ENCODE data around the gene COL4A6. TPM values are rescaled to one million over a fixed set of nuclear protein-coding genes. Genes with fewer than 3 reads are reported as not detected.
A peak's percentile ranks its signal among the peaks of the same experiment; 100 is the strongest.
"Not testable (repeated sequence)": the region's sequence is repeated elsewhere in the genome, so short reads cannot be mapped to it uniquely, and the experiment has no call there.

The COL4A6 gene
- 1.0 TPM for total RNA-seq

DNA sequence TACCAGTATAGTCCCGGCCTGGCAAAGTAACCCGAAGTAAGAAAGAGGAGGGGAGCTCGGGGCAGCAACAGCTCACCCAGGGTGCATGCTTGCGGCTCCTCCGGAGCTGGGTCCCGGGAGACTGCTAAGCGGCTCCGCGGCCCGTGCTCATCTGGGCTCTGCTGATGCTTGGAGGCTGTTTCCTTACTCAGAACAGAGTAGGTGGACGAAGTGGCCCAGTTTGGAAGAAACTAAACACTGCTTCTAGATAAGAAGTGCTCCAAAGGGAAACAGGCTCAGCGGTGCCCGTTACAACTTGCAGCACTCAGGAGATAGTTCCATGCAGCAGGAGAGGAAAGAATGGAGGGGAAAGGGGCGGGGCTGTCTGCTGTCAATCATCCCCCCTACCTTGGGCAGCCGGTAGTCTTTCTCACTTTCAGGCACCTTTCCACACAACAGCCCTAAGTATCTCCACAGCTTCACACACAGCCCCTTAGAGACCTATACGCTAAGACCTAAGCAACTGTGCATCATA, at the start of gene COL4A6:
Gene COL4A6 (minus strand): TSS at position 313 of the 514 bp plus-strand sequence. CDS start 226 bp downstream, at position 87.
- Histone ChIP-seq H3K27ac (ENCODE audit: low read depth, low read length) (no peak within 1 kb of the TSS), H3K9me3 (ENCODE audit: control insufficient read depth in 3 of 3, low read length in 3 of 3) (no peaks in the 10 kb centered on the region), H3K9ac (ENCODE audit: low read depth in 1 of 3, low read length in 3 of 3) (peak within 1 kb of the TSS in 1 of 3 donors; percentile 64), H3K4me1 (ENCODE audit: control insufficient read depth in 3 of 3, insufficient read depth in 3 of 3, low read length in 3 of 3) (peaks cover 2 to 4% (median 4%) of the 10 kb centered on the region in 3 donors), H3K4me3 (ENCODE audit: low read length in 3 of 3) (peak within 1 kb of the TSS; percentile 64 to 74 (median 73)), H3K27me3 (ENCODE audit: control insufficient read depth in 3 of 3, insufficient read depth in 3 of 3, low read length in 3 of 3) (peaks cover 0 to 8% (median 0%) of the 10 kb centered on the region in 3 donors), H3K36me3 (ENCODE audit: control insufficient read depth in 3 of 3, insufficient read depth in 3 of 3, low read length in 3 of 3) (no peaks in the 10 kb centered on the region)

- Histone ChIP-seq H3K36me3 (ENCODE audit: control insufficient read depth in 3 of 3, insufficient read depth in 3 of 3, low read length in 3 of 3) (no peaks in the 10 kb centered on the region), H3K4me3 (ENCODE audit: low read length in 3 of 3) (no peak overlapping the region), H3K4me1 (ENCODE audit: control insufficient read depth in 3 of 3, insufficient read depth in 3 of 3, low read length in 3 of 3) (no peaks in the 10 kb centered on the region), H3K9ac (ENCODE audit: low read depth in 1 of 3, low read length in 3 of 3) (no peak overlapping the region), H3K27ac (ENCODE audit: low read depth, low read length) (no peak overlapping the region), H3K27me3 (ENCODE audit: control insufficient read depth in 3 of 3, insufficient read depth in 3 of 3, low read length in 3 of 3) (no peaks in the 10 kb centered on the region), H3K9me3 (ENCODE audit: control insufficient read depth in 3 of 3, low read length in 3 of 3) (no peaks in the 10 kb centered on the region)
Observed at GRCh38 chrX:108485960-108486359, 47.7 kb upstream of the COL4A6 start.

- Histone ChIP-seq H3K4me1 (ENCODE audit: control insufficient read depth in 3 of 3, insufficient read depth in 3 of 3, low read length in 3 of 3) (no peaks in the 10 kb centered on the region), H3K36me3 (ENCODE audit: control insufficient read depth in 3 of 3, insufficient read depth in 3 of 3, low read length in 3 of 3) (no peaks in the 10 kb centered on the region), H3K9me3 (ENCODE audit: control insufficient read depth in 3 of 3, low read length in 3 of 3) (no peaks in the 10 kb centered on the region), H3K27ac (ENCODE audit: low read depth, low read length) (no peak overlapping the region), H3K27me3 (ENCODE audit: control insufficient read depth in 3 of 3, insufficient read depth in 3 of 3, low read length in 3 of 3) (no peaks in the 10 kb centered on the region), H3K4me3 (ENCODE audit: low read length in 3 of 3) (no peak overlapping the region), H3K9ac (ENCODE audit: low read depth in 1 of 3, low read length in 3 of 3) (no peak overlapping the region)
Observed at GRCh38 chrX:108484251-108484650, 46.0 kb upstream of the COL4A6 start.

GRCh38 chrX:108481528-108481927, 43.3 kb upstream of the COL4A6 start:
- H3K9me3 ChIP-seq (ENCODE audit: control insufficient read depth in 3 of 3, low read length in 3 of 3); H3K9ac ChIP-seq (ENCODE audit: low read depth in 1 of 3, low read length in 3 of 3); H3K36me3 ChIP-seq (ENCODE audit: control insufficient read depth in 3 of 3, insufficient read depth in 3 of 3, low read length in 3 of 3); H3K4me1 ChIP-seq (ENCODE audit: control insufficient read depth in 3 of 3, insufficient read depth in 3 of 3, low read length in 3 of 3); H3K4me3 ChIP-seq (ENCODE audit: low read length in 3 of 3); H3K27me3 ChIP-seq (ENCODE audit: control insufficient read depth in 3 of 3, insufficient read depth in 3 of 3, low read length in 3 of 3); H3K27ac ChIP-seq (ENCODE audit: low read depth, low read length): not testable (repeated sequence)

DNA sequence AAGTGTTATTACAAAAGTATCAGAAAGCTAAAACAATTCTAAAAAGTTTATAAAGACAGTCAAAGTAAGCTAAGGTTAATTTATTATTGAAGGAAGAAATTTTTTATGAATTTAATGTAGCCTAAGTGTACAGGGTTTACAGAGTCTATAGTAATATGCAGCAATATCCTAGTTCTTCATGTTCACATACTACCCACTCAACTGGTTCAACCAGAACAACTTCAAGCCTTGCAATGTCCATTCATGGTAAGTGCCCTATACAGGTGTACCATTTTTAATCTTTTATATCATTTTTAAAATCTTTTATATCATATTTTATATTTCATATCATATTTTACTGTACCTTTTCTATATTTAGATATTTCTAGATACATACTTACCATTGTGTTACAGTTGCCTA, 35.8 kb upstream of the COL4A6 start:
- H3K4me3 ChIP-seq (ENCODE audit: low read length in 3 of 3), result no peak overlapping the region
- no peak overlapping the region for H3K9ac ChIP-seq (ENCODE audit: low read depth in 1 of 3, low read length in 3 of 3)
- no peaks in the 10 kb centered on the region for H3K4me1 ChIP-seq (ENCODE audit: control insufficient read depth in 3 of 3, insufficient read depth in 3 of 3, low read length in 3 of 3)
- no peaks in the 10 kb centered on the region for H3K27me3 ChIP-seq (ENCODE audit: control insufficient read depth in 3 of 3, insufficient read depth in 3 of 3, low read length in 3 of 3)
- no peaks in the 10 kb centered on the region for H3K36me3 ChIP-seq (ENCODE audit: control insufficient read depth in 3 of 3, insufficient read depth in 3 of 3, low read length in 3 of 3)
- H3K27ac ChIP-seq (ENCODE audit: low read depth, low read length), result no peak overlapping the region
- peaks cover 0 to 4% (median 0%) of the 10 kb centered on the region in 3 donors for H3K9me3 ChIP-seq (ENCODE audit: control insufficient read depth in 3 of 3, low read length in 3 of 3)

DNA sequence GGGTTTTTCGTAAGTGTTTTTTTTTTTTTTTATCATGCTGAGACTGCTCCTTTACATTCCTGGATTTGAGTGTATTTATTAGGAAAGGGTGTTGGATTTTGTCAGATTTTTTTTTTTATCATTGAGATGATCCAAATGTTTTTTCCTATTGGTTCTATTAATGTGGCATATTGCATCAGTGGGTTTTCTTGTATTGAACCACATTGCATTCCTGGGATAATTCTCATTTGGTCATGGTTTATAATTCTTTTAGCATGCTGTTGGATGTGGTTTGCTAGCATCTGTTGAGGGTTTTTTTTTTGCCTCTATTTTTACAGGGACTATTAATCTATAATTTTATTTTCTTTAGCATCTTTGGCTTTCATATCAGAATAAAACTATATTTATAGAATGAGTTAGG, 30.3 kb upstream of the COL4A6 start:
- Histone ChIP-seq H3K9me3 (ENCODE audit: control insufficient read depth in 3 of 3, low read length in 3 of 3) (no peaks in the 10 kb centered on the region), H3K4me3 (ENCODE audit: low read length in 3 of 3) (no peak overlapping the region), H3K27me3 (ENCODE audit: control insufficient read depth in 3 of 3, insufficient read depth in 3 of 3, low read length in 3 of 3) (no peaks in the 10 kb centered on the region), H3K4me1 (ENCODE audit: control insufficient read depth in 3 of 3, insufficient read depth in 3 of 3, low read length in 3 of 3) (no peaks in the 10 kb centered on the region), H3K9ac (ENCODE audit: low read depth in 1 of 3, low read length in 3 of 3) (no peak overlapping the region), H3K27ac (ENCODE audit: low read depth, low read length) (no peak overlapping the region), H3K36me3 (ENCODE audit: control insufficient read depth in 3 of 3, insufficient read depth in 3 of 3, low read length in 3 of 3) (no peaks in the 10 kb centered on the region)

- no peaks in the 10 kb centered on the region for H3K27me3 ChIP-seq (ENCODE audit: control insufficient read depth in 3 of 3, insufficient read depth in 3 of 3, low read length in 3 of 3)
- no peaks in the 10 kb centered on the region for H3K9me3 ChIP-seq (ENCODE audit: control insufficient read depth in 3 of 3, low read length in 3 of 3)
- no peaks in the 10 kb centered on the region for H3K36me3 ChIP-seq (ENCODE audit: control insufficient read depth in 3 of 3, insufficient read depth in 3 of 3, low read length in 3 of 3)
- no peak overlapping the region for H3K27ac ChIP-seq (ENCODE audit: low read depth, low read length)
- no peak overlapping the region for H3K9ac ChIP-seq (ENCODE audit: low read depth in 1 of 3, low read length in 3 of 3)
- no peaks in the 10 kb centered on the region for H3K4me1 ChIP-seq (ENCODE audit: control insufficient read depth in 3 of 3, insufficient read depth in 3 of 3, low read length in 3 of 3)
- no peak overlapping the region for H3K4me3 ChIP-seq (ENCODE audit: low read length in 3 of 3)
Observed at GRCh38 chrX:108464604-108465003, 26.4 kb upstream of the COL4A6 start.

GRCh38 chrX:108456971-108457477, 18.8 kb upstream of the COL4A6 start:
- no peaks in the 10 kb centered on the region for H3K36me3 ChIP-seq (ENCODE audit: control insufficient read depth in 3 of 3, insufficient read depth in 3 of 3, low read length in 3 of 3)
- no peaks in the 10 kb centered on the region for H3K27me3 ChIP-seq (ENCODE audit: control insufficient read depth in 3 of 3, insufficient read depth in 3 of 3, low read length in 3 of 3)
- no peaks in the 10 kb centered on the region for H3K9me3 ChIP-seq (ENCODE audit: control insufficient read depth in 3 of 3, low read length in 3 of 3)
- H3K27ac ChIP-seq (ENCODE audit: low read depth, low read length), result peak overlapping the region; percentile 38
- H3K9ac ChIP-seq (ENCODE audit: low read depth in 1 of 3, low read length in 3 of 3), result peak overlapping the region in 1 of 3 donors; percentile 65
- H3K4me1 ChIP-seq (ENCODE audit: control insufficient read depth in 3 of 3, insufficient read depth in 3 of 3, low read length in 3 of 3), result no peaks in the 10 kb centered on the region
- peak overlapping the region in 1 of 3 donors; percentile 38 for H3K4me3 ChIP-seq (ENCODE audit: low read length in 3 of 3)

- Histone ChIP-seq H3K27me3 (ENCODE audit: control insufficient read depth in 3 of 3, insufficient read depth in 3 of 3, low read length in 3 of 3) (no peaks in the 10 kb centered on the region), H3K9me3 (ENCODE audit: control insufficient read depth in 3 of 3, low read length in 3 of 3) (no peaks in the 10 kb centered on the region), H3K27ac (ENCODE audit: low read depth, low read length) (no peak overlapping the region), H3K4me3 (ENCODE audit: low read length in 3 of 3) (no peak overlapping the region), H3K9ac (ENCODE audit: low read depth in 1 of 3, low read length in 3 of 3) (no peak overlapping the region), H3K4me1 (ENCODE audit: control insufficient read depth in 3 of 3, insufficient read depth in 3 of 3, low read length in 3 of 3) (no peaks in the 10 kb centered on the region), H3K36me3 (ENCODE audit: control insufficient read depth in 3 of 3, insufficient read depth in 3 of 3, low read length in 3 of 3) (no peaks in the 10 kb centered on the region)
Observed at GRCh38 chrX:108453841-108454240, 15.6 kb upstream of the COL4A6 start.

- Histone ChIP-seq H3K9ac (ENCODE audit: low read depth in 1 of 3, low read length in 3 of 3) (no peak overlapping the region), H3K4me1 (ENCODE audit: control insufficient read depth in 3 of 3, insufficient read depth in 3 of 3, low read length in 3 of 3) (no peaks in the 10 kb centered on the region), H3K9me3 (ENCODE audit: control insufficient read depth in 3 of 3, low read length in 3 of 3) (no peaks in the 10 kb centered on the region), H3K36me3 (ENCODE audit: control insufficient read depth in 3 of 3, insufficient read depth in 3 of 3, low read length in 3 of 3) (no peaks in the 10 kb centered on the region), H3K27ac (ENCODE audit: low read depth, low read length) (no peak overlapping the region), H3K4me3 (ENCODE audit: low read length in 3 of 3) (no peak overlapping the region), H3K27me3 (ENCODE audit: control insufficient read depth in 3 of 3, insufficient read depth in 3 of 3, low read length in 3 of 3) (no peaks in the 10 kb centered on the region)
Observed at GRCh38 chrX:108447303-108447702, 9.1 kb upstream of the COL4A6 start.
